ENCODE measurements around the gene EEFSEC.
A peak's percentile ranks its signal among the peaks of the same experiment; 100 is the strongest.

The EEFSEC gene

DNA sequence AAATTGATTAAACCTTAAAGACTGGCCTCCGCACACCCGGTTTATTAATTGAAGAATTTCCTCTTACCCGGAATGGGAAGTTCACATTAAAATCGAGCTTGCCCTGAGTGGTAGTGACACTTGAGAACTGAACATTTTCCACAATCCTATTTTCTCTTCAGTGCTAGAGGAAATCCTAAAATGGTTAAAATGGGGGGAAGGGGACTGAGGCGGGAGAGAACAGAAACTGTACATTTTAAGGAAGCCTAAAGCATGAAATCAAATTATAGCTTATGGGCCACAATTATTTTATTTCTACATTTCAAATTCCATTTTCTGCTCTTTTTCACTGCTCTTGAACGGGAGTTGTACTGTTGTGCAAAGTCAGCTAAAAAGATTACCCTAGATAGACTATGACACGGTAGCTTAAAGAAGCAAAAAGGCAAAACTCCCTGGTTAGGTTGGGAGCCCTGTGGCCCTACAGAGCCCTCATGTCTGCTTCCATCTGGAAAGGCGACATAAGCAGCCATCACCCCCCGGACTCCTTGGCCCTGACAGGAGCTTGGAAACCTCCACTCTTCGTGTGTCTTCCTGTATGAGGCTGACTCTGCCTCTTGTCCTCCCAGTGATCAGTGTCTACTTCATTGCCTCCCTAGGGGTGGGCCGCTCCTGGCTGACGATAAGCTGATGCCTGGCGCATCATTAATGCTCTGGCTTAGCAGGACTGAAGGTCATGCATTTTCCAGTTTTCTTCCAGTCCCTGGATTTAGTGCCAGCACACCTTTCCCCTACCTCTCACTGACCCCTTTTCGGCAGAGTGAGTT lies 79.3 kb downstream of the EEFSEC start:
- peak overlapping the region in 1 of 3 experiments; percentile 7 for H3K4me3 Mint-ChIP-seq
- TF ChIP-seq, protein P1, sequence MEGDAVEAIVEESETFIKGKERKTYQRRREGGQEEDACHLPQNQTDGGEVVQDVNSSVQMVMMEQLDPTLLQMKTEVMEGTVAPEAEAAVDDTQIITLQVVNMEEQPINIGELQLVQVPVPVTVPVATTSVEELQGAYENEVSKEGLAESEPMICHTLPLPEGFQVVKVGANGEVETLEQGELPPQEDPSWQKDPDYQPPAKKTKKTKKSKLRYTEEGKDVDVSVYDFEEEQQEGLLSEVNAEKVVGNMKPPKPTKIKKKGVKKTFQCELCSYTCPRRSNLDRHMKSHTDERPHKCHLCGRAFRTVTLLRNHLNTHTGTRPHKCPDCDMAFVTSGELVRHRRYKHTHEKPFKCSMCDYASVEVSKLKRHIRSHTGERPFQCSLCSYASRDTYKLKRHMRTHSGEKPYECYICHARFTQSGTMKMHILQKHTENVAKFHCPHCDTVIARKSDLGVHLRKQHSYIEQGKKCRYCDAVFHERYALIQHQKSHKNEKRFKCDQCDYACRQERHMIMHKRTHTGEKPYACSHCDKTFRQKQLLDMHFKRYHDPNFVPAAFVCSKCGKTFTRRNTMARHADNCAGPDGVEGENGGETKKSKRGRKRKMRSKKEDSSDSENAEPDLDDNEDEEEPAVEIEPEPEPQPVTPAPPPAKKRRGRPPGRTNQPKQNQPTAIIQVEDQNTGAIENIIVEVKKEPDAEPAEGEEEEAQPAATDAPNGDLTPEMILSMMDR (IDR thresholded peaks at IDR 0.05; ENCODE audit: unreplicated experiment in 3 of 3) = no peak
- no peaks in the 10 kb centered on the region for H3K9me3 Mint-ChIP-seq
- H3K36me3 Mint-ChIP-seq (ENCODE audit: low read depth) = no peaks in the 10 kb centered on the region
- H3K4me1 Mint-ChIP-seq = peaks cover 76% of the 10 kb centered on the region
- peak overlapping the region; percentile 91 to 99 (median 95) for H3K27ac Mint-ChIP-seq
- H3K27me3 Mint-ChIP-seq (ENCODE audit: low read depth) = no peaks in the 10 kb centered on the region

DNA sequence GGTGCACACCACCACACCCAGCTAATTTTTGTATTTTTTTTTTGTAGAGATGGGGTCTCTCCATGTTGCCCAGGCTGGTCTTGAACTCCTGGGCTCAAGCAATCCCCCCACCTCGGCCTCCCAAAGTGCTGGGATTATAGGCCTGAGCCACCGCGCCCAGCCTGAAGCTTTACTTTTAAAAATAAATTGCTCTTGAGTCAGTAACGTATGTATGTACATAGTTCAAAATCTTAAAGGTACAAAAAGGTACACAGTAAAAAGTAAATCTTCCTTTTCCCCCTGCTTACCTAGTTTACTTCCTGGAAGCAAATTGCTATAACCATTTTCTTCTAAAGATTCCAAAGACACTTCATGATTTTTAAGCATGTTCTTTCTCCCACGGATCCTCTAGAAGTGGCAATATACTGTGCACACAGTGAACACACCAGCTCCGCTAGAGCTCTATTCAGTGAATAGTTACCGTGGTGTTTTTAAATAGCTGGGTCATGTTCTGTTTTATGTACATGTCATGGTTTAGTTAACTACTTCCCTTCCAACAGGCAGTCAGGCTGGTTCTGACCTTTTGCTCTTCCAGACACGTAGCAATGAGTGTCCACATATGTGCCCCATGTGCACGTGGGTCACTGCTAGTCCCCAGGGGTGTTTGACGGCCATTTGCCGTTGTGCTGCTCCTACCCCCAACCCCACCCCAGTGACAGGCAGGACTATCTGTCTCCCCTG lies 82.1 kb downstream of the EEFSEC start:
- H3K36me3 Mint-ChIP-seq (ENCODE audit: low read depth) = no peaks in the 10 kb centered on the region
- H3K9me3 Mint-ChIP-seq = no peaks in the 10 kb centered on the region
- H3K4me1 Mint-ChIP-seq = peaks cover 72% of the 10 kb centered on the region

DNA sequence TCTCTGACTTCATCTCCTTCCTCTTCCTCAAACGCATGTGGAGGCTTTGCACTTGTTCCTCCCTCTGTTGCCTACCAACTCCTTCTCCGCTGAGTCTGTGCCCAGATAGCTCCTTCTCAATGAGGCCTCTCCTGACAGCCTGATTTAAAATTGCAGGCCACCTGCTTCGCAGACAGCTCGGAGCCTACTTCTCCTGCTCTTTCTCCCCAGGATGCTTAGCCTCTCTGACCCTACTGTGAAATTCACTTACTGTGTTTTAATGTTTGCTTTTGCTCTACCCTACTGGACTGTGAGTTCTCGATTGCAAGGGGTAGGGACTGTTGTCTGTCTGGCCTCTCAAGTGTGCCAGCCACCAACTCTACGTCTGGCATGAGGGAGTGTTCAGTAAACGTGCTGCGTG lies 83.4 kb downstream of the EEFSEC start:
- Mint-ChIP-seq H3K36me3 (ENCODE audit: low read depth) (no peaks in the 10 kb centered on the region), H3K4me3 (peak overlapping the region in 1 of 3 experiments; percentile 5), H3K4me1 (peaks cover 64% of the 10 kb centered on the region), H3K27ac (peak overlapping the region; percentile 12 to 87 (median 82)), H3K27me3 (ENCODE audit: low read depth) (no peaks in the 10 kb centered on the region), H3K9me3 (no peaks in the 10 kb centered on the region)
- TF ChIP-seq, protein P1 (IDR thresholded peaks at IDR 0.05; ENCODE audit: unreplicated experiment in 3 of 3) = no peak

More for the DNA sequence above, 82.1 kb downstream of the EEFSEC start:
- Mint-ChIP-seq H3K27me3 (ENCODE audit: low read depth) (no peaks in the 10 kb centered on the region), H3K27ac (peak overlapping the region in 2 of 3 experiments; percentile 70 to 83), H3K4me3 (no peak overlapping the region)
- TF ChIP-seq, protein P1 (IDR thresholded peaks at IDR 0.05; ENCODE audit: unreplicated experiment in 3 of 3) = no peak

DNA sequence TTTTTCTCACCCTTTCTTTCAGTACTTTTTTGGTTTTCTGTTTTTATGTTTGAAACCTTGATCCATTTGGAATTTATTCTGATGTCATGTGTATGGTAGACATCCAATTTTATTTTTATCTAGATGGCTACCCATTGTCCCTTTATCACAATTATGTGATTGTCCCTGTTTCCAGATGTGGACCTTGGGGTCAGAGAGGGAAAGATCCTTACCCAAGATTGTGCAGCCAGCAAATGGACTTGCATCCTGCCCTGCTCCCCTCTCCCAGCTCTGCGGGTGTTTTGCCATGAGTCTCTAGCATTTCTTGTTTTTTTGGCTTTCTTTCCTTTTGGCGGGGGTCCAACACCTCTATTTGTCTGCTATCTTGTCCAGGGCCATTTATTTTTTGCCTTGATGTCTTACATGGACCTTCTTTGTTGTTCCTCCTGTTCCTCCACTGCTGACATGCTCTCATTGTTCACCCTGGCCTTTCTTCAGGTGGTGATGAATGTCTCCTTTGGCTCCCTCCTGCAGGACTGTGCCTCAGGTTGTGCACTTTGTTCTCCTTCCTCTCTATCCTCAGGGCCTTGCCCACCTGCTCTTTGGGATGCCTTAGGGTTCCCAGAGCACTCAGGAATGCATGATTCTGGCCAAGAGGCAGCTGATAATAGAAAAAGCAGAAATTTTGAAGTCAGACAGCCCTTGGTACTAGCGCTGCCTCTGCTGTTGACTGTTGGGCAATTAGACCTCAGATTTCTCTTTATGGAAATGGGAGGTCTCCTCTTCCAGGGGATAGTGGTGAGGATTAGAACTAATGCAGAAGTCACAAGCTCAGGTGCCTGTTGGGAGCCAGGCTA lies 84.3 kb downstream of the EEFSEC start:
- Mint-ChIP-seq H3K9me3 (no peaks in the 10 kb centered on the region), H3K4me1 (peaks cover 56% of the 10 kb centered on the region), H3K36me3 (ENCODE audit: low read depth) (no peaks in the 10 kb centered on the region), H3K4me3 (no peak overlapping the region), H3K27ac (peak overlapping the region; percentile 1 to 87 (median 82)), H3K27me3 (ENCODE audit: low read depth) (no peaks in the 10 kb centered on the region)
- TF ChIP-seq, protein P1 (IDR thresholded peaks at IDR 0.05; ENCODE audit: unreplicated experiment in 3 of 3) = no peak

DNA sequence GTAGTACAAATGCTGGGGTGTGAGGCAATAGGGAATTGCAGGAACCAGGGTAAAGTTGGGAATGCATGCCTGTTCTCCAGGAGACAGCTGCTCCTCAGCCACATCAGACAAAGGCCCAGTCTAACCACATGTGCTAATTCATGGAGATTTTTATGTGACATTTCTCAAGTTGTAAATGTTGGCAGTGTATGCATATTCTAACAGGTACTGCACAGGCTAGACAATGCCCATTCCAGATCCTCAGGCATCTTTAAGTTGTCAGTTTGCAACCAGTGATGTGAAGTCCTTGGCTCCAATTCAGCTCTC lies 84.9 kb downstream of the EEFSEC start:
- no peaks in the 10 kb centered on the region for H3K9me3 Mint-ChIP-seq
- no peaks in the 10 kb centered on the region for H3K27me3 Mint-ChIP-seq (ENCODE audit: low read depth)
- peaks cover 54% of the 10 kb centered on the region for H3K4me1 Mint-ChIP-seq
- H3K4me3 Mint-ChIP-seq = no peak overlapping the region
- H3K36me3 Mint-ChIP-seq (ENCODE audit: low read depth) = no peaks in the 10 kb centered on the region
- TF ChIP-seq, protein P1 (IDR thresholded peaks at IDR 0.05; ENCODE audit: unreplicated experiment in 3 of 3) = no peak
- peak overlapping the region; percentile 1 to 87 (median 82) for H3K27ac Mint-ChIP-seq

Measured in nephron (organoid).